ENCODE measurements around the gene RRP9.

The RRP9 gene

GRCh38 chr3:51945926-51946705, 4.4 kb upstream of the RRP9 start:
- DNase-seq (ENCODE audit: low read depth): no peak
- H3K4me3 ChIP-seq (ENCODE audit: low read depth, low read length): no peak overlapping the region
- TF ChIP-seq MAX (IDR thresholded peaks at IDR 0.05; ENCODE audit: low read depth, low read length) (no peak), POLR2A (IDR thresholded peaks at IDR 0.05; ENCODE audit: extremely low read depth, insufficient read length) (no peak), MYC (IDR thresholded peaks at IDR 0.05; ENCODE audit: low read depth, low read length) (no peak), CTCF (IDR thresholded peaks at IDR 0.05; ENCODE audit: low read depth, low read length) (no peak)

- TF ChIP-seq CTCF (IDR thresholded peaks at IDR 0.05; ENCODE audit: low read depth, low read length): no peak
- no peak for TF ChIP-seq POLR2A (IDR thresholded peaks at IDR 0.05; ENCODE audit: extremely low read depth, insufficient read length)
- TF ChIP-seq MAX (IDR thresholded peaks at IDR 0.05; ENCODE audit: low read depth, low read length): no peak
- no peak for TF ChIP-seq MYC (IDR thresholded peaks at IDR 0.05; ENCODE audit: low read depth, low read length)
- H3K4me3 ChIP-seq (ENCODE audit: low read depth, low read length): no peak overlapping the region
- no peak for DNase-seq (ENCODE audit: low read depth)
Observed at GRCh38 chr3:51945031-51945840, 3.5 kb upstream of the RRP9 start.

DNA sequence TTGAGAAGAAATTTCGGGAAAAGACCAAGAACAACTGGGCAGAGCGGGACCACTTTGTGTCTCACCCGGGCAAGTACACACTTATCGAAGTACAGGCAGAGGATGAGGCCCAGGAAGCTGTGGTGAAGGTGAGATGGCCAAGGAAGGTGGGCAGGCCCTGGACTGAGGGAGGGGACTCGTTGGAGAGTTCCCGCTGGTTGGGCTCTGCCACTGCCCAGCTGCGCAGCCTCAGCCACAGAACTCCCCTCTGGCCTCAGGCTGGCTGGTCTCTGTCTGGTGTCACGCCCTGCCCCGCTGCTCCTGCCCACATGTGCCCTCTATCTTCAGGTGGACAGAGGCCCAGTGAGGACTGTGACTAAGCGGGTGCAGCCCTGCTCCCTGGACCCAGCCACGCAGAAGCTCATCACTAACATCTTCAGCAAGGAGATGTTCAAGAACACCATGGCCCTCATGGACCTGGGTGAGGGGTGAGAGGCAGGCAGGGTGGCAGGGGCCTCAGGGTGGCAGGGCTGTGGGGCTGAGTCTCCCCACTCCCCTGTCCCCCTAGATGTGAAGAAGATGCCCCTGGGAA, 2.8 kb upstream of the RRP9 start:
- DNase-seq (ENCODE audit: low read depth): no peak
- TF ChIP-seq MAX (IDR thresholded peaks at IDR 0.05; ENCODE audit: low read depth, low read length): no peak
- TF ChIP-seq MYC (IDR thresholded peaks at IDR 0.05; ENCODE audit: low read depth, low read length): no peak
- no peak for TF ChIP-seq CTCF (IDR thresholded peaks at IDR 0.05; ENCODE audit: low read depth, low read length)
- no peak for TF ChIP-seq POLR2A (IDR thresholded peaks at IDR 0.05; ENCODE audit: extremely low read depth, insufficient read length)
- no peak overlapping the region for H3K4me3 ChIP-seq (ENCODE audit: low read depth, low read length)

DNA sequence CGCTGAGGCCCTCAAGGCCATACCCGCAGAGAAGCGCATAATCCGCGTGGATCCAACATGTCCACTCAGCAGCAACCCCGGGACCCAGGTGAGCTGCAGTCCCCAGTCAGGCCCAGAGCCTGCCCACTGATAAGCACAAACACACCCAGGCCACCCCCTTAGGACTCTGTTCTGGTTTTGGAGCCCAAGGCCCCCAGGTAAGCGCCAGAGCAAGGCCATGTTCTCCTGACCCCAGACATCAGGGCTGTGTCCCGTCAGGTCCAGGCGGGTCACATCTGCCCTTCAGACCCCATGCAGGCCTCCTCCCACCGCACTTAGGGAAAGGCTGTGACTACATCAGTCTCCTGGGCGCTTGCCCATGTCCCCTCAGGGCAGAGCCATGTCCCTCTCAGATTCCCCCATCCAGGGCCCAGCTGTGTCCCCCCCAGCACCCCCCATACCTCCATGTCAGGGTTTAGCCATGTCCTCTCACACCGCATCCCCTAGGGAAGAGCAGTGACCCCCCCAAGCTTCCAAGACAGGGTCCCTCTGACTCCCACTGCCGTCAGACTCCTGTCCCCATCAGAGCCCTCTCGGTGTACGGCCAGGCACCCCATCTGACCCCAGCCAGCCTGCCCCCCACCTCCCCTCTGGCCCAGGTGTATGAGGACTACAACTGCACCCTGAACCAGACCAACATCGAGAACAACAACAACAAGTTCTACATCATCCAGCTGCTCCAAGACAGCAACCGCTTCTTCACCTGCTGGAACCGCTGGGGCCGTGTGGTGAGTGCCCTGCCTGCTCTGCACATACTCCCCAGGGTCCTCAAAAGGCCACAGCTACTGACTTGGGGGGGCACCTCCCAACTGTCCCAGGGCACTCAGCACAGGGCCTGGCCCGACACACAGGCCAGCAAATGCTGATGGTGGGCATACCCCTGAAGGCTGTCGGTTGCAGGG, 2.0 kb upstream of the RRP9 start:
- TF ChIP-seq MAX (IDR thresholded peaks at IDR 0.05; ENCODE audit: low read depth, low read length) (no peak), MYC (IDR thresholded peaks at IDR 0.05; ENCODE audit: low read depth, low read length) (no peak), POLR2A (IDR thresholded peaks at IDR 0.05; ENCODE audit: extremely low read depth, insufficient read length) (no peak), CTCF (IDR thresholded peaks at IDR 0.05; ENCODE audit: low read depth, low read length) (no peak)
- H3K4me3 ChIP-seq (ENCODE audit: low read depth, low read length): no peak overlapping the region
- no peak for DNase-seq (ENCODE audit: low read depth)
